HG03439 (cell line): ENCODE results near the gene NTM.
"Not testable (repeated sequence)": the region's sequence is repeated elsewhere in the genome, so short reads cannot be mapped to it uniquely, and the experiment has no call there.

Source experiments
- ATAC-seq: cut with Tn5 transposase; IDR thresholded peaks from one replicate; pipeline ENCODE4 v1.9.1; 2021; ENCODE audit warnings: mild to moderate bottlenecking, moderate library complexity; ENCODE audit not compliant: unreplicated experiment

The NTM gene

GRCh38 chr11:132049205-132049604 is 678.8 kb downstream of the NTM start:
- no peak for ATAC-seq

- ATAC-seq = no peak
Measured at GRCh38 chr11:132050049-132050448, 679.6 kb downstream of the NTM start.

GRCh38 chr11:132050577-132051165 is 680.3 kb downstream of the NTM start:
- ATAC-seq = no peak

GRCh38 chr11:132051704-132052103 is 681.3 kb downstream of the NTM start:
- ATAC-seq = no peak

GRCh38 chr11:132052342-132052741 is 681.9 kb downstream of the NTM start:
- no peak for ATAC-seq

- ATAC-seq = no peak
Measured at GRCh38 chr11:132052904-132053303, 682.5 kb downstream of the NTM start.

GRCh38 chr11:132054822-132055221 is 684.4 kb downstream of the NTM start:
- ATAC-seq = no peak

GRCh38 chr11:132055296-132055695 is 684.9 kb downstream of the NTM start:
- ATAC-seq = no peak

GRCh38 chr11:132056689-132057088 is 686.3 kb downstream of the NTM start:
- no peak for ATAC-seq

GRCh38 chr11:132057266-132057665 is 686.9 kb downstream of the NTM start:
- ATAC-seq = no peak

GRCh38 chr11:132058211-132058772 is 687.9 kb downstream of the NTM start:
- ATAC-seq = no peak

GRCh38 chr11:132060567-132060966 is 690.2 kb downstream of the NTM start:
- no peak for ATAC-seq

GRCh38 chr11:132062031-132062430 is 691.6 kb downstream of the NTM start:
- no peak for ATAC-seq

GRCh38 chr11:132062541-132062940 is 692.1 kb downstream of the NTM start:
- no peak for ATAC-seq

GRCh38 chr11:132064987-132065620 is 694.7 kb downstream of the NTM start:
- no peak for ATAC-seq

- no peak for ATAC-seq
Measured at GRCh38 chr11:132068556-132068955, 698.1 kb downstream of the NTM start.

GRCh38 chr11:132069593-132069992 is 699.2 kb downstream of the NTM start:
- ATAC-seq = not testable (repeated sequence)

- not testable (repeated sequence) for ATAC-seq
Measured at GRCh38 chr11:132070907-132071306, 700.5 kb downstream of the NTM start.

GRCh38 chr11:132072044-132072857 is 701.8 kb downstream of the NTM start:
- ATAC-seq = no peak

- no peak for ATAC-seq
Measured at GRCh38 chr11:132072858-132073211, 702.4 kb downstream of the NTM start.

GRCh38 chr11:132073787-132074186 is 703.4 kb downstream of the NTM start:
- no peak for ATAC-seq

- ATAC-seq = no peak
Measured at GRCh38 chr11:132075447-132075846, 705.0 kb downstream of the NTM start.
